Karpas-422 (cell line): ENCODE measurements around the gene PRKAG2. TPM values are rescaled to one million over a fixed set of nuclear protein-coding genes. Genes with fewer than 3 reads are reported as not detected.

ENCODE experiments used
- DNase-seq: peaks from one replicate; pipeline ENCODE4 v3.0.0-alpha.2; 2015
- H2AFZ ChIP-seq: fragments of 200-600 bp; sonication (generic); 2 replicates; pipeline ENCODE4 v1.6.1; 2014; ENCODE audit warnings: antibody characterized with exemption, low read length, mixed read lengths
- H3K27ac ChIP-seq: fragments of 200-600 bp; sonication (generic); 2 replicates; pipeline ENCODE4 v1.5.1; 2014; ENCODE audit warnings: mild to moderate bottlenecking, low read length, moderate library complexity
- H3K27me3 ChIP-seq: fragments of 200-600 bp; sonication (generic); 2 replicates; pipeline ENCODE4 v1.6.1; 2014; ENCODE audit warnings: low read length, mixed read lengths
- H3K36me3 ChIP-seq: fragments of 200-600 bp; sonication (generic); 2 replicates; pipeline ENCODE4 v1.6.1; 2014; ENCODE audit warnings: low read length, mixed read lengths; ENCODE audit not compliant: insufficient read depth
- H3K4me1 ChIP-seq: fragments of 200-600 bp; sonication (generic); 2 replicates; pipeline ENCODE4 v1.6.1; 2014; ENCODE audit warnings: mild to moderate bottlenecking, low read length, mixed read lengths
- H3K4me2 ChIP-seq: fragments of 200-600 bp; sonication (generic); 2 replicates; pipeline ENCODE4 v1.6.1; 2014; ENCODE audit warnings: low read length, low read depth, mild to moderate bottlenecking; ENCODE audit not compliant: poor library complexity, severe bottlenecking
- H3K4me3 ChIP-seq: fragments of 200-600 bp; sonication (generic); 2 replicates; pipeline ENCODE4 v1.5.1; 2014; ENCODE audit warnings: mild to moderate bottlenecking, antibody characterized with exemption, low read length, mixed read lengths
- H3K79me2 ChIP-seq: fragments of 200-600 bp; sonication (generic); 2 replicates; pipeline ENCODE4 v1.6.1; 2014; ENCODE audit warnings: mild to moderate bottlenecking, low read length, mixed read lengths
- H3K9ac ChIP-seq: fragments of 200-600 bp; sonication (generic); 2 replicates; pipeline ENCODE4 v1.6.0; 2014; ENCODE audit warnings: low read length
- H3K9me2 ChIP-seq: fragments of 200-600 bp; sonication (generic), shearing (Covaris generic); replicated peaks from 2 replicates; pipeline ENCODE4 v1.6.0; 2014; ENCODE audit warnings: mild to moderate bottlenecking, low read length, moderate library complexity; ENCODE audit not compliant: insufficient read depth
- H3K9me3 ChIP-seq: fragments of 300-700, 200-600 bp; sonication (generic); 2 replicates; pipeline ENCODE4 v1.6.1; 2014; ENCODE audit warnings: low read length, mixed read lengths
- H4K20me1 ChIP-seq: fragments of 200-600 bp; sonication (generic); 2 replicates; pipeline ENCODE4 v1.6.1; 2014; ENCODE audit warnings: mild to moderate bottlenecking, antibody characterized with exemption, low read length, low read depth; ENCODE audit not compliant: insufficient read depth
- total RNA-seq: library from RNA; depleted of rRNA; stranded (reverse); fragments of >200 nt; shearing (Covaris generic); gene quantifications from 2 replicates; pipeline ENCODE4 v1.2.3, GENCODE V29; 2014; ENCODE audit warnings: low replicate concordance

Gene PRKAG2
- total RNA-seq, 1 experiment from 2014 or later = 6.3 TPM

- Histone ChIP-seq H3K9ac (no peak overlapping the region), H3K9me2 (no peaks in the 10 kb centered on the region), H4K20me1 (no peaks in the 10 kb centered on the region), H3K4me3 (no peak overlapping the region), H3K36me3 (no peaks in the 10 kb centered on the region), H3K4me2 (no peak overlapping the region), H3K27ac (no peak overlapping the region), H3K4me1 (no peaks in the 10 kb centered on the region), H2AFZ (no peak overlapping the region), H3K9me3 (no peaks in the 10 kb centered on the region), H3K79me2 (no peaks in the 10 kb centered on the region), H3K27me3 (no peaks in the 10 kb centered on the region)
- DNase-seq = no peak
Measured at GRCh38 chr7:151816562-151817314, 60.2 kb downstream of the PRKAG2 start.

GRCh38 chr7:151815419-151815818 lies 61.5 kb downstream of the PRKAG2 start:
- Histone ChIP-seq H3K27ac (no peak overlapping the region), H2AFZ (no peak overlapping the region), H3K4me1 (no peaks in the 10 kb centered on the region), H3K27me3 (no peaks in the 10 kb centered on the region), H3K79me2 (no peaks in the 10 kb centered on the region), H3K4me3 (no peak overlapping the region), H3K9ac (no peak overlapping the region), H3K36me3 (no peaks in the 10 kb centered on the region), H3K4me2 (no peak overlapping the region), H3K9me3 (no peaks in the 10 kb centered on the region), H4K20me1 (no peaks in the 10 kb centered on the region), H3K9me2 (no peaks in the 10 kb centered on the region)
- no peak for DNase-seq

DNA sequence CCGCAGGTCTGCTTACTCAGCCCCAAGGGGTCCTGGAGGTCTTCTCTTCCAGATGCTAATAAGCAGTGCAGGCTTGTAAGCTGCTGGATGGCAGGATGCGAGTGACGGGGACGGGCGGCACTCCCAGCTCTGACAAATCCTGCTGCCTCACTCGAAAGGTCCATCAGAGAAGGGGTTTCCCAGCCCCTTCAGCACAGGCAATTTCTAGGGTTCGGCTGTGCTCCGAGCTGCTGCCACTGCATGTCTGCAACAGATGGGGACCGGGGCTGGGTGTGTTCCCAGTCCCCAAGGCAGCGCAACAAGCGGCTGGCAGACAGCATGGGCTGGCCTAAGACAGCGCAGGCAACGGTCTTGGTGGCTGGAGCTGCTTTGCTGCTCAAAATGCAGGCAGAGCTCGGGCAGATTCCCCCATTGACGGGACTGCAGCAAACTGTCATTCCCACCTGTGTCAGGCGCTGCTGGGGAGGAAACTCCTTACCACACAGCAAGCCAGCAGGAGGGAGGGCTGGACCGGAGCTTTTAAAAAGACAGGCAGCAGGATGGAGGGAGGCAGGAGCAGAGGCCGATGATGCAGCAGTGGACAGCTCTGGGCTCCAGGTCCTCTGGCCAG lies 62.4 kb downstream of the PRKAG2 start:
- no peaks in the 10 kb centered on the region for H3K27me3 ChIP-seq
- H3K9ac ChIP-seq = no peak overlapping the region
- no peak for DNase-seq
- H3K4me3 ChIP-seq = no peak overlapping the region
- no peak overlapping the region for H3K27ac ChIP-seq
- H3K9me2 ChIP-seq = no peaks in the 10 kb centered on the region
- no peaks in the 10 kb centered on the region for H3K9me3 ChIP-seq
- no peaks in the 10 kb centered on the region for H3K79me2 ChIP-seq
- no peak overlapping the region for H3K4me2 ChIP-seq
- no peaks in the 10 kb centered on the region for H3K4me1 ChIP-seq
- no peaks in the 10 kb centered on the region for H4K20me1 ChIP-seq
- no peaks in the 10 kb centered on the region for H3K36me3 ChIP-seq
- H2AFZ ChIP-seq = no peak overlapping the region

GRCh38 chr7:151813997-151814396 lies 62.9 kb downstream of the PRKAG2 start:
- H3K27ac ChIP-seq = no peak overlapping the region
- no peaks in the 10 kb centered on the region for H3K79me2 ChIP-seq
- no peak overlapping the region for H3K4me3 ChIP-seq
- no peak overlapping the region for H3K4me2 ChIP-seq
- H2AFZ ChIP-seq = no peak overlapping the region
- DNase-seq = no peak
- no peaks in the 10 kb centered on the region for H3K27me3 ChIP-seq
- no peak overlapping the region for H3K9ac ChIP-seq
- no peaks in the 10 kb centered on the region for H4K20me1 ChIP-seq
- H3K36me3 ChIP-seq = no peaks in the 10 kb centered on the region
- no peaks in the 10 kb centered on the region for H3K4me1 ChIP-seq
- H3K9me2 ChIP-seq = no peaks in the 10 kb centered on the region
- no peaks in the 10 kb centered on the region for H3K9me3 ChIP-seq

GRCh38 chr7:151813445-151813844 lies 63.5 kb downstream of the PRKAG2 start:
- DNase-seq = no peak

DNA sequence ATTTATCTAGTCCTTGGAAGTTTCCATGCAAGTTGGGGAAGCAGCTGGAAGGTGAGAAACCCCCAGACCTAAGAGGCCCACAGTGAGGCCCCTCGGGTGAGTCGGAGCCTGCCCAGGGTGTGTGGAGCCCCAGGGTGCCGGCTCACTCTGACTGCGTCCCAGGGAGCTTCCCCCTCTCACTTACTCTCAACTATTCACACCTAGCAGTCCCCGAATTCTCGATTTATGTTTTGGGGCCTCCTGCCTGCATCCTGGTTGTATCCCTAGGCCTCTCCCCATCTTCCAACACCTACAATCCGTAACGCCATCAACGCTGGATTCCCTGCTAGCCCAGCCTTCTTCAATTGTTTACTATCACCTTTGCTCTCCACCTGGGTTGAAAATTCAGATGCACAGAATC lies 63.9 kb downstream of the PRKAG2 start:
- Histone ChIP-seq H3K79me2 (no peaks in the 10 kb centered on the region), H3K36me3 (no peaks in the 10 kb centered on the region), H3K4me3 (no peak overlapping the region), H3K27ac (no peak overlapping the region), H3K9me3 (no peaks in the 10 kb centered on the region), H3K4me1 (no peaks in the 10 kb centered on the region), H3K9ac (no peak overlapping the region), H4K20me1 (no peaks in the 10 kb centered on the region), H3K9me2 (no peaks in the 10 kb centered on the region), H3K27me3 (no peaks in the 10 kb centered on the region), H3K4me2 (no peak overlapping the region), H2AFZ (no peak overlapping the region)
- no peak for DNase-seq

More at GRCh38 chr7:151813445-151813844, 63.5 kb downstream of the PRKAG2 start:
- no peak overlapping the region for H3K9ac ChIP-seq
- no peaks in the 10 kb centered on the region for H3K36me3 ChIP-seq
- H3K27me3 ChIP-seq = no peaks in the 10 kb centered on the region
- H4K20me1 ChIP-seq = no peaks in the 10 kb centered on the region
- H2AFZ ChIP-seq = no peak overlapping the region
- H3K4me2 ChIP-seq = no peak overlapping the region
- no peak overlapping the region for H3K4me3 ChIP-seq
- H3K4me1 ChIP-seq = no peaks in the 10 kb centered on the region
- no peaks in the 10 kb centered on the region for H3K9me3 ChIP-seq
- no peaks in the 10 kb centered on the region for H3K9me2 ChIP-seq
- no peaks in the 10 kb centered on the region for H3K79me2 ChIP-seq
- H3K27ac ChIP-seq = no peak overlapping the region

DNA sequence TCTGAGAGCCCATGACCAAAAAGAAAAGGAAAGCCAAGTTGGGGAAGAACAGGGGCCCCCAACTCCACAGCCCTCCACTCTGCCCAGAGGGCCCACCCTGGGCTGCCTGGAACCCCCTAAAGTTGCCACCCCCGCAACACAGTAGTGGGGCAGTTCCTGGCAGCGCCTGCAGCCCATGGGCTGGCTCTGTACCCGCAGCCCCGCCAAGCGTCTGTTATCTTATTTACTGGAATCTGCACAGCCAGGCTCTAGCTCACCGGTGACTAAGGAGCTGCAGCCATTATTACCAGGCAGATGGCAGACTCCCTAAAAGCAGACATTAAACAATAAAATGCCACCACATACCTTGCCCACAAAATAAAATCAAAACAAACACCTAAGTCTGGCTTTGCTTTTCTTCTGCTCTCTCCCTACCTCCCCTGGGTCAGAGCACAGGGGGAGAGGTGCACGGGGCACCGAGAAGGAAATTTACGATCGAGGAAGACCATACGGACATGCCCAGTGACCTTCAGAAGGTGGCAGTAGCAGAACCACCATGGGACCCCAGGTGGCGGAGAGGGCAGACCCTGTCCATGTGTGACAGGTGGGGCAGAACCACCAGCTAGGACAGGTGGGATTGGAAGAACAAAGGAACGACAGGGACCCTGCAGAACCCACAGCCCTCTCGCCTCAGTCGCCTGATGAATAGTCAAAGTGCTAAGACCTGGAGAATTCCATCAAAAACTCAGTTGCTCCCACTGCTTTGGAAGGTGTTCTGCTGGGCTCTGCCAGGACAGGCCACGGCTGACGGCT lies 66.3 kb downstream of the PRKAG2 start:
- Histone ChIP-seq H3K36me3 (no peaks in the 10 kb centered on the region), H4K20me1 (no peaks in the 10 kb centered on the region), H3K79me2 (no peaks in the 10 kb centered on the region)

DNA sequence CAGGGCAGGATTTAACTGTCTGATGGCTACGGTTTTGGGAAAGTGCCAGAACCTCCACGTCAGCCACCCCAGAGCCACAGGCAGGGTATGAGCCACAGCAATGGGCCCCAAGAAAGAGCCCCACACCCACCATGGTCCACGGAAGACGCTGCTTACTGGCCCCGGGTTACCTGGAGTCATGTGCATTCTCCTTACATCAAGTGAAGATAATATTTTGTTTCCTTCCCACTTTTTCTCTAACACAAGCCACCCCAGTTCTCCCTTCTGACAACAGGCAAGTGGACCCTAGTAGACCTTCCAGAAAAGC lies 67.1 kb downstream of the PRKAG2 start:
- no peaks in the 10 kb centered on the region for H3K79me2 ChIP-seq
- no peaks in the 10 kb centered on the region for H3K9me3 ChIP-seq
- H3K27me3 ChIP-seq = no peaks in the 10 kb centered on the region
- DNase-seq = no peak
- no peaks in the 10 kb centered on the region for H3K4me1 ChIP-seq
- H2AFZ ChIP-seq = no peak overlapping the region
- no peaks in the 10 kb centered on the region for H3K9me2 ChIP-seq
- no peak overlapping the region for H3K27ac ChIP-seq
- H4K20me1 ChIP-seq = no peaks in the 10 kb centered on the region
- no peaks in the 10 kb centered on the region for H3K36me3 ChIP-seq
- H3K9ac ChIP-seq = no peak overlapping the region
- H3K4me3 ChIP-seq = no peak overlapping the region
- H3K4me2 ChIP-seq = no peak overlapping the region

More for the DNA sequence above, 66.3 kb downstream of the PRKAG2 start:
- Histone ChIP-seq H3K9me3 (no peaks in the 10 kb centered on the region), H3K4me1 (no peaks in the 10 kb centered on the region), H3K9me2 (no peaks in the 10 kb centered on the region), H3K27me3 (no peaks in the 10 kb centered on the region), H3K4me2 (no peak overlapping the region), H3K27ac (no peak overlapping the region), H3K4me3 (no peak overlapping the region), H2AFZ (no peak overlapping the region), H3K9ac (no peak overlapping the region)
- no peak for DNase-seq
